CD4-positive, alpha-beta T cell (primary cell): ENCODE measurements around the gene CDH5. TPM values are rescaled to one million over a fixed set of nuclear protein-coding genes. Genes with fewer than 3 reads are reported as not detected.

Experiments used
- ATAC-seq: fragments of 200-7000 bp; cut with Tn5 transposase; one replicate; pipeline ENCODE4 v1.10.0; 2022; ENCODE audit warnings: mild to moderate bottlenecking; ENCODE audit not compliant: poor library complexity
- CTCF ChIA-PET: fragments of 350-600 bp; sonication (Branson Sonifier 250); formaldehyde crosslinking; loops from one replicate; lab custom pipeline; 2021; ENCODE audit warnings: antibody characterized with exemption, inconsistent platforms; lab: Charles Lee
- POLR2A ChIA-PET: fragments of 350-600 bp; sonication (Branson Sonifier 250); formaldehyde crosslinking; loops from one replicate; lab custom pipeline; 2021; ENCODE audit warnings: antibody characterized with exemption, inconsistent platforms; lab: Charles Lee
- DNase-seq, 14 experiments: peaks; one replicate each; pipeline ENCODE4 v3.0.0-alpha.2; 2013 to 2020; ENCODE audit warnings: mixed read lengths in 2 of 14
- H3K27ac ChIP-seq, 2 donors: one replicate each; pipeline versions ENCODE4 v1.5.1 to v1.7.0; 2013; ENCODE audit warnings: low read length in 2 of 2, low read depth in 1 of 2, mild to moderate bottlenecking in 1 of 2
- H3K27me3 ChIP-seq, 2 experiments: 1 replicate in 1 of 2; 2 replicates in 1 of 2; pipeline versions ENCODE4 v1.6.1 to v1.7.0; 2013; ENCODE audit warnings: low read length in 2 of 2, control low read depth in 1 of 2, mild to moderate bottlenecking in 1 of 2, moderate library complexity in 1 of 2; ENCODE audit not compliant: insufficient read depth in 2 of 2, control insufficient read depth in 1 of 2
- H3K36me3 ChIP-seq: one replicate; pipeline ENCODE4 v1.6.1; 2013; ENCODE audit warnings: low read length, control low read depth; ENCODE audit not compliant: insufficient read depth
- H3K4me1 ChIP-seq: one replicate; pipeline ENCODE4 v1.6.1; 2013; ENCODE audit warnings: low read length, control low read depth; ENCODE audit not compliant: insufficient read depth
- H3K4me3 ChIP-seq: one replicate; pipeline ENCODE4 v1.5.1; 2013; ENCODE audit warnings: mild to moderate bottlenecking, low read length, moderate library complexity
- H3K9me3 ChIP-seq, 2 experiments: 1 replicate in 1 of 2; 2 replicates in 1 of 2; pipeline versions ENCODE4 v1.6.1 to v1.7.0; 2013; ENCODE audit warnings: low read length in 2 of 2, mild to moderate bottlenecking in 2 of 2, control low read depth in 1 of 2, moderate library complexity in 1 of 2; ENCODE audit not compliant: control insufficient read depth in 1 of 2, insufficient read depth in 1 of 2
- H3K27ac Mint-ChIP-seq: one replicate; pipeline ENCODE4 v1.8.0; 2020; ENCODE audit warnings: mixed read lengths
- H3K27me3 Mint-ChIP-seq: one replicate; pipeline ENCODE4 v1.8.0; 2021; ENCODE audit warnings: mixed read lengths
- H3K36me3 Mint-ChIP-seq: one replicate; pipeline ENCODE4 v1.8.0; 2021; ENCODE audit warnings: low read depth, mixed read lengths
- H3K4me1 Mint-ChIP-seq: one replicate; pipeline ENCODE4 v1.8.0; 2021; ENCODE audit warnings: low read depth, mixed read lengths
- H3K4me3 Mint-ChIP-seq: one replicate; pipeline ENCODE4 v1.8.0; 2020; ENCODE audit warnings: mild to moderate bottlenecking, mixed read lengths
- H3K9me3 Mint-ChIP-seq: one replicate; pipeline ENCODE4 v1.8.0; 2020; ENCODE audit warnings: mixed read lengths
- CTCF ChIP-seq: fragments of 200-600 bp; IDR thresholded peaks from one replicate; pipeline ENCODE4 v1.8.0; 2022; ENCODE audit warnings: antibody characterized with exemption, mild to moderate bottlenecking
- intact Hi-C, 2 experiments: fragments of 100-400 bp; cut with DNase I in 1 of 2; cut with micrococcal nuclease in 1 of 2; formaldehyde crosslinking; loops; one replicate each; pipeline versions ENCODE4 v1.15.1 to v1.9.0; 2023 to 2025; cut with DNase I, micrococcal nuclease
- total RNA-seq, 174 experiments: library from RNA in 2 of 174; stranded (reverse) in 2 of 174; gene quantifications; one replicate each; pipeline ENCODE4 v1.2.3 and lab custom pipeline; 2021 to 2026

CDH5 gene
- total RNA-seq, 2 experiments from 2014 or later, result not detected

- H3K4me3 Mint-ChIP-seq, result no peak overlapping the region
- TF ChIP-seq CTCF, result no peak
- DNase-seq (no peak), ATAC-seq (no peak)
- no peak overlapping the region for H3K27ac Mint-ChIP-seq
- Histone ChIP-seq H3K4me3 (no peak overlapping the region), H3K9me3 (no peaks in the 10 kb centered on the region), H3K36me3 (no peaks in the 10 kb centered on the region), H3K27ac (no peak overlapping the region), H3K27me3 (peaks cover 0 to 7% of the 10 kb centered on the region in 2 experiments), H3K4me1 (no peaks in the 10 kb centered on the region)
- peaks cover 37% of the 10 kb centered on the region for H3K27me3 Mint-ChIP-seq
- no peaks in the 10 kb centered on the region for H3K4me1 Mint-ChIP-seq
- intact Hi-C loops, result no loop called here
- no peaks in the 10 kb centered on the region for H3K9me3 Mint-ChIP-seq
- POLR2A ChIA-PET, result no interaction called here
- no peaks in the 10 kb centered on the region for H3K36me3 Mint-ChIP-seq
- CTCF ChIA-PET, result no interaction called here
These were observed 74.5 kb downstream of the CDH5 start for GRCh38 chr16:66440970-66441369.

- Histone ChIP-seq H3K4me3 (no peak overlapping the region), H3K36me3 (no peaks in the 10 kb centered on the region), H3K27ac (no peak overlapping the region), H3K27me3 (peaks cover 0 to 7% of the 10 kb centered on the region in 2 experiments), H3K9me3 (no peaks in the 10 kb centered on the region), H3K4me1 (no peaks in the 10 kb centered on the region)
- intact Hi-C loops, result no loop called here
- Mint-ChIP-seq H3K27ac (no peak overlapping the region), H3K4me1 (no peaks in the 10 kb centered on the region), H3K27me3 (peaks cover 37% of the 10 kb centered on the region), H3K36me3 (no peaks in the 10 kb centered on the region), H3K9me3 (no peaks in the 10 kb centered on the region), H3K4me3 (no peak overlapping the region)
- DNase-seq (no peak), ATAC-seq (no peak)
- TF ChIP-seq CTCF, result no peak
- ChIA-PET POLR2A (no interaction called here), CTCF (no interaction called here)
These were observed 75.3 kb downstream of the CDH5 start for GRCh38 chr16:66441586-66442375.

GRCh38 chr16:66442502-66443268 lies 76.2 kb downstream of the CDH5 start:
- Mint-ChIP-seq H3K9me3 (no peaks in the 10 kb centered on the region), H3K36me3 (no peaks in the 10 kb centered on the region), H3K4me1 (no peaks in the 10 kb centered on the region), H3K4me3 (no peak overlapping the region), H3K27ac (no peak overlapping the region), H3K27me3 (peaks cover 34% of the 10 kb centered on the region)
- no peak for DNase-seq
- peaks cover 0 to 7% of the 10 kb centered on the region in 2 experiments for H3K27me3 ChIP-seq
- no peak for ATAC-seq
- H3K4me1 ChIP-seq, result no peaks in the 10 kb centered on the region
- H3K4me3 ChIP-seq, result no peak overlapping the region
- H3K9me3 ChIP-seq, result no peaks in the 10 kb centered on the region
- intact Hi-C loops, result no loop called here
- ChIA-PET POLR2A (no interaction called here), CTCF (no interaction called here)
- TF ChIP-seq CTCF, result no peak
- H3K36me3 ChIP-seq, result no peaks in the 10 kb centered on the region
- H3K27ac ChIP-seq, result no peak overlapping the region
